AG09309 (cell line): ENCODE data around the gene APAF1.
"Not testable (repeated sequence)": the region's sequence is repeated elsewhere in the genome, so short reads cannot be mapped to it uniquely, and the experiment has no call there.

Experiments used
- DNase-seq: peaks from one replicate; pipeline ENCODE4 v3.0.0-alpha.2; 2010; ENCODE audit warnings: low read depth
- H3K4me3 ChIP-seq: 2 replicates; pipeline ENCODE4 v1.5.1; 2011; ENCODE audit warnings: mild to moderate bottlenecking, low read depth, low read length, moderate library complexity; ENCODE audit not compliant: control insufficient read depth
- CTCF ChIP-seq: IDR thresholded peaks from 2 replicates; pipeline ENCODE4 v1.5.1; 2011; ENCODE audit warnings: mild to moderate bottlenecking, low read depth, low read length, inconsistent platforms; ENCODE audit not compliant: insufficient read depth, control insufficient read depth; ENCODE audit errors: missing control alignments

APAF1 gene

GRCh38 chr12:98751580-98752115 lies 106.6 kb downstream of the APAF1 start:
- TF ChIP-seq CTCF: no peak
- DNase-seq: no peak
- H3K4me3 ChIP-seq: no peak overlapping the region

- no peak for TF ChIP-seq CTCF
- peak; percentile 78 for DNase-seq
Observed at GRCh38 chr12:98752726-98753125, 107.6 kb downstream of the APAF1 start.

GRCh38 chr12:98754095-98754494 lies 109.0 kb downstream of the APAF1 start:
- no peak for TF ChIP-seq CTCF
- peak; percentile 69 for DNase-seq

More at GRCh38 chr12:98752726-98753125, 107.6 kb downstream of the APAF1 start:
- H3K4me3 ChIP-seq: no peak overlapping the region

GRCh38 chr12:98755855-98756254 lies 110.8 kb downstream of the APAF1 start:
- peak; percentile 16 for TF ChIP-seq CTCF

More at GRCh38 chr12:98754095-98754494, 109.0 kb downstream of the APAF1 start:
- no peak overlapping the region for H3K4me3 ChIP-seq

GRCh38 chr12:98757455-98757854 lies 112.4 kb downstream of the APAF1 start:
- H3K4me3 ChIP-seq: no peak overlapping the region
- no peak for TF ChIP-seq CTCF

More at GRCh38 chr12:98755855-98756254, 110.8 kb downstream of the APAF1 start:
- not testable (repeated sequence) for H3K4me3 ChIP-seq
- peak; percentile 58 for DNase-seq

GRCh38 chr12:98758331-98758730 lies 113.2 kb downstream of the APAF1 start:
- no peak overlapping the region for H3K4me3 ChIP-seq
- no peak for DNase-seq

More at GRCh38 chr12:98757455-98757854, 112.4 kb downstream of the APAF1 start:
- DNase-seq: no peak

More at GRCh38 chr12:98758331-98758730, 113.2 kb downstream of the APAF1 start:
- TF ChIP-seq CTCF: no peak
